ENCODE results near the gene TBC1D16.
A peak's percentile ranks its signal among the peaks of the same experiment; 100 is the strongest.

TBC1D16 gene

DNA sequence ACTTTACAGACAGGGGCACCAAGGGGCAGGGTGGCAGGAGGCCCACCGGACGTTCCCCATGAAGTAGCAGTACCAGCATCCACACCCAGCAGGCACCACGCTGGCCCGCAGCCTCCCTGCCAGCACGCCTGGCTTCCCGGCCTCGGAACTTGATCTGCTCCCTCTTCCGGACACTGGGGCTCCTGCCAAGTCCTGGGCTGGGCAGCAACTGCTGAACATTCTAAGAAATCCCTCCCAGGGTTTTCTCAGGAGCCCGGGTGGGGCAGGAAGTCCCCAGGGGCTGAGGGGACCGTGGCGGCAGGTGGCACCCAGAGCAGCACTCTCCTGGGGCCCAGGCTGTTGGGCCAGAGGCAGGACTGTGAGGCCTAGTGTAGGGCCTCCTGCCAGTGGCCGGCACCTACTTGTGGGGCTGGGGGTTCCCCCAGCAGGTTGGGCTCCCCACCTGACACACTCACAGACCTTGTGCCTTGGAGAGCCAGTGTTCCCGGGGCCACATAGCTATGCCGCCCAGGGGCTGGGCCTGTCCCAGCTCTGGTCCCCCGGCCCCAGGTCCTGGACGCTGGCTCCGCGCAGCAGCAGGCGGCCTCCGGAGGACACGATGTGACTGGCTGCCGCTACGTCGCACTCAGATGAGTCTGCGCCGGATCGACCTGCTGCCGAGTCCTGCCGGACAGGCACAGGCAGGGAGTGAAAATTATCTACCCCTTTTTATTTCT lies 110.3 kb downstream of the TBC1D16 start:
- peaks cover 0 to 26% (median 3%) of the 10 kb centered on the region in 5 experiments for H3K27me3 ChIP-seq (replicated peaks in 2 of 5; ENCODE audit: control insufficient read depth in 4 of 5, insufficient read depth in 5 of 5, low read length in 4 of 5)
- H3K4me3 ChIP-seq (ENCODE audit: control insufficient read depth in 1 of 7, extremely low read depth in 1 of 7, insufficient read depth in 4 of 7, low read depth in 2 of 7, low read length in 6 of 7): no peak overlapping the region

DNA sequence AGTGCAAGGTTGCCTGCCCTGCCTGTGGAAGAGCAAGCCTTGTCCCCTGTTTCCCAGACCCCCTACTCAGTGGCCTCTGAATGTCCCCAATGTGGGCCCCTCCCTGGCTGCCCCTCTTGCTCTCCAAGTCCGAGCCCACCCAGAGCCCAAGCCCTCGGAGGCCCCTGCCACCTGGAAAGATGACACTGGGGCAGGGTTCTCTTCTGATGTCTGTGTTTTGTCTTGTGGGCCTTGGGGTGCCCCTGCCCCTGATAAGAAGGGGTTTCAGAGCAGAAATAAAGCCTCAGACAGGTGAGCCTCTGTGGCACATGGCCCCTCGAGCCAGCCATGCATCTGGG lies 111.1 kb downstream of the TBC1D16 start:
- Histone ChIP-seq H3K27me3 (replicated peaks in 2 of 5; ENCODE audit: control insufficient read depth in 4 of 5, insufficient read depth in 5 of 5, low read length in 4 of 5) (peaks cover 0 to 19% (median 2%) of the 10 kb centered on the region in 5 experiments), H3K27ac (ENCODE audit: insufficient read depth in 1 of 2, low read depth in 1 of 2, low read length in 2 of 2, poor library complexity in 1 of 2, severe bottlenecking in 2 of 2) (no peak overlapping the region), H3K4me1 (ENCODE audit: control extremely low read depth in 1 of 4, control insufficient read depth in 4 of 4, insufficient read depth in 4 of 4, low read length in 3 of 4) (peaks cover 0 to 22% (median 12%) of the 10 kb centered on the region in 4 experiments), H3K4me3 (ENCODE audit: control insufficient read depth in 1 of 7, extremely low read depth in 1 of 7, insufficient read depth in 4 of 7, low read depth in 2 of 7, low read length in 6 of 7) (no peak overlapping the region), H3K36me3 (ENCODE audit: control insufficient read depth in 4 of 4, insufficient read depth in 4 of 4, low read length in 3 of 4) (no peaks in the 10 kb centered on the region), H3K9me3 (ENCODE audit: control extremely low read depth in 1 of 5, control insufficient read depth in 4 of 5, insufficient read depth in 2 of 5, low read depth in 1 of 5, low read length in 4 of 5) (no peaks in the 10 kb centered on the region)
- POLR2A ChIA-PET: no interaction called here
- CTCF ChIA-PET: no interaction called here
- DNase-seq: no peak
- WGBS (ENCODE audit: insufficient coverage): 100% methylated on average over 3 of the region's 3 CpGs

More for the DNA sequence above, 110.3 kb downstream of the TBC1D16 start:
- DNase-seq: no peak
- WGBS (ENCODE audit: insufficient coverage): 68% methylated on average over 23 of the region's 29 CpGs
- Histone ChIP-seq H3K36me3 (ENCODE audit: control insufficient read depth in 4 of 4, insufficient read depth in 4 of 4, low read length in 3 of 4) (no peaks in the 10 kb centered on the region), H3K27ac (ENCODE audit: insufficient read depth in 1 of 2, low read depth in 1 of 2, low read length in 2 of 2, poor library complexity in 1 of 2, severe bottlenecking in 2 of 2) (no peak overlapping the region), H3K4me1 (ENCODE audit: control extremely low read depth in 1 of 4, control insufficient read depth in 4 of 4, insufficient read depth in 4 of 4, low read length in 3 of 4) (peaks cover 0 to 28% (median 16%) of the 10 kb centered on the region in 4 experiments), H3K9me3 (ENCODE audit: control extremely low read depth in 1 of 5, control insufficient read depth in 4 of 5, insufficient read depth in 2 of 5, low read depth in 1 of 5, low read length in 4 of 5) (no peaks in the 10 kb centered on the region)
- CTCF ChIA-PET: no interaction called here
- POLR2A ChIA-PET: no interaction called here

DNA sequence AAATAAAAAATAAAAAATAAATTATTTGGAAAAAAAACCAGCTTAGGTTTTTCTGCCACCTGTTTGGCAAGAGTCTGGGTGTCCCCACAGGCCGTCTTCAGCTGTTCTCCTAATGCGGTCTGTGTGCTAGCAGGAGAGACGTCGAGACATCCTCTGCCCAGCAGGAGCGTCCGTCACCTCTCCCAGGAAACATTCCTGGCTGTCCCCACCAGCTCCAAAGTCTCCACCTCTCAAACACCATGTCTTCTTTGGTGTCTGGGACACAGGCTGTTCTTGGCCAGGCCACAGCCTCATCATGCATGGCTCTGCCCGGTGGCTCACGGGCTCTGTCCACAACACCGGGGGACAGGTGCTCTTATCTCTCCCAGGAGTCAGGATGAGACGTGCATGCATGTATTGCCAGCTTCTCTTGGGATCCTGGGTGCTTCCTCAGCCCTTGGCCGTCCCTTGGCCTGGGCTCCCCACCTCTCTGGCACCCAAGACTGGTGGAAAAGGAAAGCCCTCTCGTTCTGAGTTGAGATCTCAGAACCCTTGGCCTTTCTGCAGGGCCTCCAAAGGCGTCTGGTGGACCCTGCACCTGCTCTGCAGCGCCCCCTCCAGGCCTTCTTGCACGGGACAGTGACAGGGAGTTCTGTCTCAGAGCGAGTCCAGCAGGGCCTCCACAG lies 111.6 kb downstream of the TBC1D16 start:
- H3K27ac ChIP-seq (ENCODE audit: insufficient read depth in 1 of 2, low read depth in 1 of 2, low read length in 2 of 2, poor library complexity in 1 of 2, severe bottlenecking in 2 of 2): no peak overlapping the region
- H3K27me3 ChIP-seq (replicated peaks in 2 of 5; ENCODE audit: control insufficient read depth in 4 of 5, insufficient read depth in 5 of 5, low read length in 4 of 5): peaks cover 0 to 15% (median 0%) of the 10 kb centered on the region in 5 experiments
- H3K9me3 ChIP-seq (ENCODE audit: control extremely low read depth in 1 of 5, control insufficient read depth in 4 of 5, insufficient read depth in 2 of 5, low read depth in 1 of 5, low read length in 4 of 5): no peaks in the 10 kb centered on the region
- no peaks in the 10 kb centered on the region for H3K36me3 ChIP-seq (ENCODE audit: control insufficient read depth in 4 of 4, insufficient read depth in 4 of 4, low read length in 3 of 4)
- DNase-seq: peak; percentile 39 to 65 (median 58)
- 83% methylated on average over 16 of the region's 16 CpGs for WGBS (ENCODE audit: insufficient coverage)
- peaks cover 0 to 21% (median 12%) of the 10 kb centered on the region in 4 experiments for H3K4me1 ChIP-seq (ENCODE audit: control extremely low read depth in 1 of 4, control insufficient read depth in 4 of 4, insufficient read depth in 4 of 4, low read length in 3 of 4)
- ChIA-PET CTCF (interaction anchor here (0.6 to 0.9 kb wide), 3 partner anchors 9 to 127 kb away, joined by 3 to 5 read pairs (median 3); partner anchors contain the start of gene CBX8), POLR2A (no interaction called here)
- no peak overlapping the region for H3K4me3 ChIP-seq (ENCODE audit: control insufficient read depth in 1 of 7, extremely low read depth in 1 of 7, insufficient read depth in 4 of 7, low read depth in 2 of 7, low read length in 6 of 7)

DNA sequence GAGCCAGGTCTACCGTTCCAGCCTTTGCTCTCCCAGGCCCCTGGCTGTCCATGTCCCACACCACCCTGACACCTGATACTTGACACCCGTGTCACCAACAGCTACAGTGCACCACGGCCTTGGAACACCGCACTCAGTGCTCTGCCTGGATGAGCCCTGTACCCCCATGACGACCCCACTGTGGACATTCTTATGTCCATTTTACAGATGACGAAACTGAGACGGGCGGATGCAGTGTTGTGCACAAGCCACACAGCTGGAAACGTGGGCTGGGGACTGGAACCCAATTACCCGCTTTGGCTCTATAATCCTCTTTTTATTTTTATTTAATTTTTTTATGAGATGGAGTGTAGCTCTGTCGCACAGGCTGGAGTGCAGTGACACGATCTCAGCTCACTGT lies 112.9 kb downstream of the TBC1D16 start:
- no peak for DNase-seq
- Histone ChIP-seq H3K9me3 (ENCODE audit: control extremely low read depth in 1 of 5, control insufficient read depth in 4 of 5, insufficient read depth in 2 of 5, low read depth in 1 of 5, low read length in 4 of 5) (no peaks in the 10 kb centered on the region), H3K36me3 (ENCODE audit: control insufficient read depth in 4 of 4, insufficient read depth in 4 of 4, low read length in 3 of 4) (no peaks in the 10 kb centered on the region), H3K4me1 (ENCODE audit: control extremely low read depth in 1 of 4, control insufficient read depth in 4 of 4, insufficient read depth in 4 of 4, low read length in 3 of 4) (peaks cover 0 to 21% (median 8%) of the 10 kb centered on the region in 4 experiments), H3K4me3 (ENCODE audit: control insufficient read depth in 1 of 7, extremely low read depth in 1 of 7, insufficient read depth in 4 of 7, low read depth in 2 of 7, low read length in 6 of 7) (no peak overlapping the region), H3K27me3 (replicated peaks in 2 of 5; ENCODE audit: control insufficient read depth in 4 of 5, insufficient read depth in 5 of 5, low read length in 4 of 5) (peaks cover 0 to 10% (median 1%) of the 10 kb centered on the region in 5 experiments), H3K27ac (ENCODE audit: insufficient read depth in 1 of 2, low read depth in 1 of 2, low read length in 2 of 2, poor library complexity in 1 of 2, severe bottlenecking in 2 of 2) (no peak overlapping the region)
- ChIA-PET POLR2A (no interaction called here), CTCF (interaction anchor here (0.7 to 1.3 kb wide), 2 partner anchors 48 to 134 kb away, joined by 3 read pairs; no protein-coding TSS in a partner anchor)
- WGBS (ENCODE audit: insufficient coverage): 98% methylated on average over 10 of the region's 12 CpGs

DNA sequence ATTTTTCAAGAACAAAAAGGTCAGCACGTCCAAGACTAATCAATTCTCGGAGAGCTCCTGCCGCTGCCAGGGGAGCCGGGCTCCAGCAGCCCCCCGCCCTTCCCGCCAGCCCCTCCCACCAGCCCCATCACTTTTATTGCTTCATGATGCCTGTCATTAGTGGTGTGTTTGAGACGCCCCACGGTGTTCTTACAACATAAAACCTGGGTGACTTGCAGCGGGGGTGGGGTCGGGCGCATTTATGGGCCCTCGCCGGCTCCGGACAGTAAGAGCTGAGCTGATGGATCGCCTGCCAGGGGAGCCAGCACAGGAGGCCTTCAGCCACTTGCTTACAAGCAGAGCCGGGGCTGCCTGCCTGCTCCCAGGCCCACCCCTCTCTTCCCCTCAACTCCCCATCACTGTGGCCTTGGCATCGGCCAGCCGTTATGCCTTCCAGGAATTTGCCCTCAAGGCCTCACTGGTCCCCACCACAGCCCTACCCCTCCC lies 113.5 kb downstream of the TBC1D16 start:
- H3K4me3 ChIP-seq (ENCODE audit: control insufficient read depth in 1 of 7, extremely low read depth in 1 of 7, insufficient read depth in 4 of 7, low read depth in 2 of 7, low read length in 6 of 7): no peak overlapping the region
- no peaks in the 10 kb centered on the region for H3K9me3 ChIP-seq (ENCODE audit: control extremely low read depth in 1 of 5, control insufficient read depth in 4 of 5, insufficient read depth in 2 of 5, low read depth in 1 of 5, low read length in 4 of 5)
- H3K36me3 ChIP-seq (ENCODE audit: control insufficient read depth in 4 of 4, insufficient read depth in 4 of 4, low read length in 3 of 4): no peaks in the 10 kb centered on the region
- H3K27me3 ChIP-seq (replicated peaks in 2 of 5; ENCODE audit: control insufficient read depth in 4 of 5, insufficient read depth in 5 of 5, low read length in 4 of 5): peaks cover 0 to 10% (median 4%) of the 10 kb centered on the region in 5 experiments
- H3K4me1 ChIP-seq (ENCODE audit: control extremely low read depth in 1 of 4, control insufficient read depth in 4 of 4, insufficient read depth in 4 of 4, low read length in 3 of 4): peaks cover 0 to 21% (median 6%) of the 10 kb centered on the region in 4 experiments
- H3K27ac ChIP-seq (ENCODE audit: insufficient read depth in 1 of 2, low read depth in 1 of 2, low read length in 2 of 2, poor library complexity in 1 of 2, severe bottlenecking in 2 of 2): no peak overlapping the region
- 78% methylated on average over 11 of the region's 18 CpGs for WGBS (ENCODE audit: insufficient coverage)
- no peak for DNase-seq
- CTCF ChIA-PET: no interaction called here
- POLR2A ChIA-PET: no interaction called here

DNA sequence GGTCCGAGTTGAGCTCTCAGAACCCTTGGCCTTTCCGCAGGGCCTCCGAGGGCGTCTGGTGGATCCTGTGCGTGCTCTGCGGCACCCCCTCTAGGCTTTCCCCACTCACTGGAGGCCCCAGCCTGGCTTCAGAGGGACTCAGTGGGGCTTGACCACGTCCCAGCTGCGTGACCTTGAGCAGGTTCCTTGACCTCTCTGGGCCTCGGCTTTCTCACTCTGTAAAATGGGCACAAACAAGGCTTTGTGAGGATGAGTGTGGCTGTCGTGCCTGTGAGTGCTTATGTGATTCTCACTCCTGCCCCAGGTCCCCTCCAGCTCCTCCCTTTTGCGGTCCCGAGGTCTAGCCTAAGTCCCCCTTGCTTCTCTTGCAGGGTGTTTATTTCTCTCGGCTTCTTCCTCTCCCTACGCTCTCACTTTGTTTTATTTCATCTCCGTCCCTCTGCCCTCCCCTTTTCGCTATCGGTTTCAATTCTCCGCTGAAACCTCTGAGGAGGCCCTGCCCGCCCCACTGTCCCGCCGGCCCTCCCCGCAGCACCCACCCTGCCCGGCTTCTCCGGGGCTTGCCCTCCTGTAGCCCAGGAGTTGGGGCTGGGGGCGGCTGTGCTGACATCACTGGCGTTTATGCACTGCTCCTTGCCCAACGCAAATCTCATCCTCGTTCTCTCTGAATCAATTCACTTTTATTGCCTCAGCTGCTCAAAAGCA lies 114.1 kb downstream of the TBC1D16 start:
- peaks cover 0 to 21% (median 6%) of the 10 kb centered on the region in 4 experiments for H3K4me1 ChIP-seq (ENCODE audit: control extremely low read depth in 1 of 4, control insufficient read depth in 4 of 4, insufficient read depth in 4 of 4, low read length in 3 of 4)
- POLR2A ChIA-PET: no interaction called here
- 80% methylated on average over 26 of the region's 28 CpGs for WGBS (ENCODE audit: insufficient coverage)
- peaks cover 0 to 10% (median 4%) of the 10 kb centered on the region in 5 experiments for H3K27me3 ChIP-seq (replicated peaks in 2 of 5; ENCODE audit: control insufficient read depth in 4 of 5, insufficient read depth in 5 of 5, low read length in 4 of 5)
- no peaks in the 10 kb centered on the region for H3K36me3 ChIP-seq (ENCODE audit: control insufficient read depth in 4 of 4, insufficient read depth in 4 of 4, low read length in 3 of 4)
- no peak for DNase-seq
- CTCF ChIA-PET: interaction anchor here (1.0 to 1.3 kb wide), 2 partner anchors 10 to 46 kb away, joined by 3 read pairs; no protein-coding TSS in a partner anchor
- H3K9me3 ChIP-seq (ENCODE audit: control extremely low read depth in 1 of 5, control insufficient read depth in 4 of 5, insufficient read depth in 2 of 5, low read depth in 1 of 5, low read length in 4 of 5): no peaks in the 10 kb centered on the region
- H3K27ac ChIP-seq (ENCODE audit: insufficient read depth in 1 of 2, low read depth in 1 of 2, low read length in 2 of 2, poor library complexity in 1 of 2, severe bottlenecking in 2 of 2): no peak overlapping the region
- no peak overlapping the region for H3K4me3 ChIP-seq (ENCODE audit: control insufficient read depth in 1 of 7, extremely low read depth in 1 of 7, insufficient read depth in 4 of 7, low read depth in 2 of 7, low read length in 6 of 7)
